ENCODE measurements around the gene HERC3.

DNA sequence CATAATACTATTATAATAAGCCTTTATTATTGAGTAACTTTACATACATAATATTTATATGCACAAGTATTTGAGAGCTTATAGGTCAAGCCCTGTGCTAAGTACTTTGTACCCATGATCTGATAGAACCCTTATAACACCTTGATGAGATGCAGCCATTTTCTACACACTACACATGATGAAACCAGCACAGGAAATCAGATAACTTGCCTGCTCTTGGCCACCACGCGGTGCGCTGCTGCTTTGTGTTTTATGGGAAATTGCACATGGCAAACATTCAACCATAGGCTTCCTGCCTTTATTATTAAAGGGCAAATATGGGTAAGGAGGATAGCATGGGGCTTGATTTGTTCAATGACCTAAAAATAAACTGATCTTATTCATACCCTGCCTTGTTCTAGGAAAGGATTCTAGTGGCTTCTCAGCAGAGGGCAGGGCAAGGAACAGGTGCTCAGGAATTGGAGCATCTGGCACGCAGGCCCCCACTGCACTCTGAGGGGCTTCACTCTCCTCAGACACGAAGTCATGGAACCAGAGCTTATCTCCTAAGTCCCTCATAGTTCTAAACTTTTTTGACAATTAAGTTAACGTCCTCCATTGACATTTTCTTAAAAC lies 137.0 kb downstream of the HERC3 start:
- TF ChIP-seq RAD21 (IDR thresholded peaks at IDR 0.05) = no peak
- TF ChIP-seq TAF1 (conservative IDR thresholded peaks at IDR 0.05) = no peak
- TF ChIP-seq, protein P1, sequence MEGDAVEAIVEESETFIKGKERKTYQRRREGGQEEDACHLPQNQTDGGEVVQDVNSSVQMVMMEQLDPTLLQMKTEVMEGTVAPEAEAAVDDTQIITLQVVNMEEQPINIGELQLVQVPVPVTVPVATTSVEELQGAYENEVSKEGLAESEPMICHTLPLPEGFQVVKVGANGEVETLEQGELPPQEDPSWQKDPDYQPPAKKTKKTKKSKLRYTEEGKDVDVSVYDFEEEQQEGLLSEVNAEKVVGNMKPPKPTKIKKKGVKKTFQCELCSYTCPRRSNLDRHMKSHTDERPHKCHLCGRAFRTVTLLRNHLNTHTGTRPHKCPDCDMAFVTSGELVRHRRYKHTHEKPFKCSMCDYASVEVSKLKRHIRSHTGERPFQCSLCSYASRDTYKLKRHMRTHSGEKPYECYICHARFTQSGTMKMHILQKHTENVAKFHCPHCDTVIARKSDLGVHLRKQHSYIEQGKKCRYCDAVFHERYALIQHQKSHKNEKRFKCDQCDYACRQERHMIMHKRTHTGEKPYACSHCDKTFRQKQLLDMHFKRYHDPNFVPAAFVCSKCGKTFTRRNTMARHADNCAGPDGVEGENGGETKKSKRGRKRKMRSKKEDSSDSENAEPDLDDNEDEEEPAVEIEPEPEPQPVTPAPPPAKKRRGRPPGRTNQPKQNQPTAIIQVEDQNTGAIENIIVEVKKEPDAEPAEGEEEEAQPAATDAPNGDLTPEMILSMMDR (IDR thresholded peaks at IDR 0.05; ENCODE audit: low read depth, low read length, missing input control) = no peak
- TF ChIP-seq, protein P2, sequence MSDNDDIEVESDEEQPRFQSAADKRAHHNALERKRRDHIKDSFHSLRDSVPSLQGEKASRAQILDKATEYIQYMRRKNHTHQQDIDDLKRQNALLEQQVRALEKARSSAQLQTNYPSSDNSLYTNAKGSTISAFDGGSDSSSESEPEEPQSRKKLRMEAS (IDR thresholded peaks at IDR 0.05) = no peak
- TF ChIP-seq RXRA (IDR thresholded peaks at IDR 0.05) = no peak
- no peak for TF ChIP-seq JUND (IDR thresholded peaks at IDR 0.05)
- no peak for TF ChIP-seq GABPA (IDR thresholded peaks at IDR 0.05 in 1 of 2, conservative IDR thresholded peaks at IDR 0.05 in 1 of 2)
- TF ChIP-seq, protein P3, sequence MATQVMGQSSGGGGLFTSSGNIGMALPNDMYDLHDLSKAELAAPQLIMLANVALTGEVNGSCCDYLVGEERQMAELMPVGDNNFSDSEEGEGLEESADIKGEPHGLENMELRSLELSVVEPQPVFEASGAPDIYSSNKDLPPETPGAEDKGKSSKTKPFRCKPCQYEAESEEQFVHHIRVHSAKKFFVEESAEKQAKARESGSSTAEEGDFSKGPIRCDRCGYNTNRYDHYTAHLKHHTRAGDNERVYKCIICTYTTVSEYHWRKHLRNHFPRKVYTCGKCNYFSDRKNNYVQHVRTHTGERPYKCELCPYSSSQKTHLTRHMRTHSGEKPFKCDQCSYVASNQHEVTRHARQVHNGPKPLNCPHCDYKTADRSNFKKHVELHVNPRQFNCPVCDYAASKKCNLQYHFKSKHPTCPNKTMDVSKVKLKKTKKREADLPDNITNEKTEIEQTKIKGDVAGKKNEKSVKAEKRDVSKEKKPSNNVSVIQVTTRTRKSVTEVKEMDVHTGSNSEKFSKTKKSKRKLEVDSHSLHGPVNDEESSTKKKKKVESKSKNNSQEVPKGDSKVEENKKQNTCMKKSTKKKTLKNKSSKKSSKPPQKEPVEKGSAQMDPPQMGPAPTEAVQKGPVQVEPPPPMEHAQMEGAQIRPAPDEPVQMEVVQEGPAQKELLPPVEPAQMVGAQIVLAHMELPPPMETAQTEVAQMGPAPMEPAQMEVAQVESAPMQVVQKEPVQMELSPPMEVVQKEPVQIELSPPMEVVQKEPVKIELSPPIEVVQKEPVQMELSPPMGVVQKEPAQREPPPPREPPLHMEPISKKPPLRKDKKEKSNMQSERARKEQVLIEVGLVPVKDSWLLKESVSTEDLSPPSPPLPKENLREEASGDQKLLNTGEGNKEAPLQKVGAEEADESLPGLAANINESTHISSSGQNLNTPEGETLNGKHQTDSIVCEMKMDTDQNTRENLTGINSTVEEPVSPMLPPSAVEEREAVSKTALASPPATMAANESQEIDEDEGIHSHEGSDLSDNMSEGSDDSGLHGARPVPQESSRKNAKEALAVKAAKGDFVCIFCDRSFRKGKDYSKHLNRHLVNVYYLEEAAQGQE (IDR thresholded peaks at IDR 0.05) = no peak

All from liver (tissue), 3 donors.